GM15510 (cell line): ENCODE results near the gene CXCL6.

Experiments used
- POLR2A ChIP-seq: IDR thresholded peaks from 3 replicates; pipeline ENCODE4 v1.6.1; 2011; ENCODE audit warnings: borderline replicate concordance; ENCODE audit not compliant: insufficient read length; ENCODE audit errors: extremely low read depth

Gene CXCL6

DNA sequence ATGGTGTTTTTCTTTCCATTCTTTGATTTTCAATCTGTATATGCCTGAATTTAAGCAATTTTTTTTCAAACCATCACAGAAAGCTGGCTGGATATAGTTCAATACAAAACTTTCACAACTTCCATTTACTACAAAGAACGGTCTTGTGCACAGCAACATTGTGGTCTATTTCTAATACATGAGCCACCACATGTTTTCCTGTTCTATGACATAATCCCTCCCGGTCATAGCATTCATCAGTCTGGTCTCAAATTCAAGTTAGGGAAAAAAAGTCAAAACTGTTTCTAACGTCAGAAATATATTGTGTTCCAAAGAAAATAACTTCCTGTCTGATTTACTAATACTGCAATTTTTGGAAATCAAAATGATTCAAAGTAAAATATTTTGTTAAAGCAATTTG is 7.5 kb upstream of the CXCL6 start:
- TF ChIP-seq POLR2A = no peak

DNA sequence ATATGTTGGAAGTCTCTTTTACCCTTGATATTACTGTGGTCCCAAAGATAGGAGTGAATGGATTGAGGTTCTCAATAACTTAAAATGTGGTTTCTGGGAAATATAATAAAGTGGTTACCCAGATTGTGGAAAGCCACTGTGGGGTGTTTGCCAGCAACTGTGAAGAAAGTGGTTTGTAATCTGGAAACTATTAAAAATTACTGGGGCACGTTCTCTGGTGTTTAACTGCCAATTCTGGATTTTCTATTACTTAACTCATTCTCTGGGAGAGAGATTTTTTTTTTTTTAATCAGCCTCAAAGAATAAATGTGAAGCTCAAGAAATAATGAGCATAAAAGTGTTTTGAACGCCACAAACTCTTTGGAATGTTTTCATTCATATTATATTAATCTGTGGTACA is 4.9 kb upstream of the CXCL6 start:
- TF ChIP-seq POLR2A = no peak

DNA sequence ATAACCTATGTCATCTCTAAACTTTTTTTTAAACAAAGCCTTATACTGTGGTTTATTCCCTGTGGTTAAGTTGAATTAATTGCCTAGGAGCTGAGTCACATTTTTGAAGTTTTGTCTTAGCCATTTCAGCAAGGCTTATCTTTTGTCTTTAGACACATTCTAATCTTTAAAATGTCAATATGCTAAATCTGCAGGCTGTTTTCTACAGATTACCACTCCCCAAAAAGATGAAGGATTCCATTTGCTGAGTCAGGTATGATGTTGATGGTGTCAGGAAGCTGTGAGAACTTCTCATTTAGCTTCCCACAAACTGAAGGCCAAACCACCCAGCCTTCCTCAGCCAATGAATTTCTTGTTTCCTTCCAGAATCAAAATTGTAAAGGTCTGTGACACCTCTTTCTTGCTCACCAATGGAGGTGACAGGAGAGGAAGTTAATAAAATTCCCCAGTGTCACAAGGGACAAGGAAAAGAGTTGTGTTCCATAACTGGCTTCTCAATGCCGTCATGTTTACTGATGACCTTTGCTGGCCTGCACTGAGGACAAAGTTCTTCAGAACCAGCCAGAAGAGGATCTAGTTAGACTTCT is 3.7 kb upstream of the CXCL6 start:
- no peak for TF ChIP-seq POLR2A

DNA sequence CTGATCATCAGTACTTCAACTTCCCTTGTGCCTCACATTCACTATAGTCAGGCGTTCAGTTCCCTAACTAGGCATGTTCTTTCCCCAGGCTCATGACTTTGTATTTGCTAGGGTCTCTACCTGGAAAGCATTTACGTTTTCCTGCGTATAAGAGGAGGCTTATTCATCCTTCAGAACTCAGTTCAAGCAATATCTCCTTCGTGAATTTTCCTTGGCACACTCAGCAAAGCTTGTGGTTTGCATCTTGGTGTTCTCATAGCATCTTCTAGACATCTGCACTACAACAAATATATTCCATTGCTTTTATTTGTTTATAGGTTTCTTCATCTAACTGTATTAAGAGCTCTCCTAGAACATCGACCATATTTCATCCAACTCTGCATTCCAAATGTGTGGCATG is 2.6 kb downstream of the CXCL6 start:
- no peak for TF ChIP-seq POLR2A

DNA sequence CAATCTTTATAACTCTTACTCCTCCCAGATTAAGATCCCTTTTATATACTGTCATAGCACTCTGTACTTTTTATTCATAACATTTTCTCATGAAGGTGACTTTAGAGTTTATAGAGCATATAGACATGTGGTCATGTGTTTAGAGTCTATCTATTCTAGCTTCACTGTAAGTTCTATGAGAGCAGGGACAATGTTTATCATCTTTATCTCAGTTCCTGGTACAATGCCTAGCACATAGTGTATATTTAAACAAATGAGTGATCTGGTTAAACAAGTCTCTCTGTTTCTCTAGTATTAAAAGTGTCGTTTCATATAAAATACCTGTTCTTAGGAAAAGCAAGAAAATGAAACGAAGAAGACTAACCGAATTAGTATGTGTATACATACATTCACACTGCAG is 3.2 kb downstream of the CXCL6 start:
- TF ChIP-seq POLR2A = no peak

DNA sequence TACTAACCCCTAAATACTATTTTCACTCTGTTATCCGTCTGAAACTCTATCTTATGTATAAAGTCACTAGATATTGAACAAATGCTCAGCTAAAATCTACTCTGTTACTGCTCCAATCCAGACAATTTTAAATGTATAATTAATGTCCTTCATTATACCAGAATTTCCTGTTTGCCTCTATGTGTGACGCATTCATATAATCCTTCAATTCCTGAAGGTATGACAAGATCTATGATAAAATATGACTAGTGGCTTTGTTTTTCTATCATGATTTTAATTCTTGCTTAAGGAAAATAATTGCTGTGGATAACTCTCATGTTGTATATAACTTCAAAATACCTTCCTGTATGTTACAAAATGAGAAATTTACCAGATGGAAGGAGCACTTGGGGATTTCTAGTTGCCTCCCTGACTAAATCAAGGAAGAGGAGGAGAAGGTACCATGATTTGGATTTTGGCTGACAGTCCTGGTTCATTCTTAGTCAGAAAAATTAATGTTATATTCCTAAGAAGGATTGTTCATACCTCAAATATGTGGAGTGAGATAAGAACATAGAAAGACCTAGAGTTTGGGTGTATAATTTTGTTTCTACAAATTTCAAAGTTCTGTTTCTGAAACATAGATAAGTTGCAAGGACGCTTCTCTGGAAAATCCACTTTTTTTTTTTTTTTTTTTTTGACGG is 4.9 kb downstream of the CXCL6 start:
- no peak for TF ChIP-seq POLR2A

DNA sequence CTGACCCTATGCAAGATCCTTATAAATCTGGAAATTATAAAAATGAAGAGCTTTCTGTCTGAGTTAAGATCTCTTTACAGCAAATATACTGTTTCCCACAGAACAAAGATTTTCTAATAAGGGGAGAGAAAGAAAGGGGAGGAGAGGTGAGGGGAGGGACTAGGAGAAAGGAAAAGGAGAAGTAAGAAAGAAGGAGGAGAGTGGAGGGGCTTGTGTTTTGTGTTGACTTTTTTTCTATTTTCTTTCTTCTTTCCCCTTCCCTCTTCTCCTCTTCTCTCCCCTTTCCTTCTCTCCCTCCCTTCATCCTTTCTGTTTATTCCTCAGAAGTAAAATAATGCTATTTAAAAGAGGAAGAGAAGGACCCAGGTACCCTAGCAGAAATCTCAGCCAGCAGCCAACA is 6.2 kb downstream of the CXCL6 start:
- TF ChIP-seq POLR2A = no peak

DNA sequence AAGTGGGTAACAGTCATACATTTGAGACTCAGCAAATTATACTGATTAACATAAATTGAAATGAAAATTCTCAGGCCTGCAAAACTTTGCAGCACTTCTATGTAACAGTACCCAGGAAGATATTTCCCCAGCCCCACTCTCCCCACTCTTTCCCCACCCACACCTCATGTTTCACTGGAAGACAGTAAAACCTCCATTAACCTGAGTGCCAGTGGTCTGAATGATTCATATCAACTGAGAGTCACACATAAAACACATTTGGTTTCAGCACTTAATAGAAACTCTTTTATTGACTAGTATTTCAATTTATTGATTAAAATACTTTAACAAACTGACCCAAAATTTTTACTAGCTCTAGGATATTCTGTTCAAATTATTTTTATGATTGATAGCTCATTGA is 6.9 kb downstream of the CXCL6 start:
- TF ChIP-seq POLR2A = no peak

DNA sequence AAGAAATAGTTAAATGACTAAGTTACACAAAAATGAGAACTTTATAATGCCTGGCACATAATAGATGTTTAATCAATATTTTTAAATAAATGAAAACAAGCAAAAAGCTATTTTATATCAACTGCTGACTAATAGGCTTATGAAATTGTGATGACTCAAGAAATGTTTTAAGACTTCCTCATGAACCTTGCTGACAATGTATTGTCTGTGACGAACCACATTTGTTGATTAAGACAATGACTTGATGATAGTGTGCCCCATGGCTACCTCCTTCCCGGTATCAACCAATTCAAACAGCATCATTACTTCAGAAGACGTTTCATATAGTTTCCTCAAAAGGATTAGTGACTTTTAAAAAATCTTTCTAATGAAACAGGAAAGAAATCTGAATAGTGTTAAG is 7.9 kb downstream of the CXCL6 start:
- TF ChIP-seq POLR2A = no peak

DNA sequence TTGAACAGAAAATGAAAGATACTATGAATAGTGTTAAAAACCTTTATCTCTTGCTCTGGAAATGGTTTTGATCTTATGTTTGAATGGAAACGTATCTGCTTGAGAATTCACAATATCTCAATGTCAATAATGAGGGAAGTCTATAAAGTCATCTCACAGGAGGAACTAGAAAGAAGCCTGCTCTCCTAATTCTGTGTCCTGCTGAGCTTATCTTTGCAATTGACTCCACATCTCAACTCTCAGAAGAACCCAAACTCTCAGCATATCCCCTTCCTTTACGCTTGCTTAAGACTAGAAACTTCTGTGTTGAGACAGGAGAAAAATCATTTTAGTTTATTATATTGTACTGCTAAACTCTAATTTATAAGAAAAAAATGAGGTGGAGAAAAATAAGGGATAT is 8.3 kb downstream of the CXCL6 start:
- TF ChIP-seq POLR2A = no peak

DNA sequence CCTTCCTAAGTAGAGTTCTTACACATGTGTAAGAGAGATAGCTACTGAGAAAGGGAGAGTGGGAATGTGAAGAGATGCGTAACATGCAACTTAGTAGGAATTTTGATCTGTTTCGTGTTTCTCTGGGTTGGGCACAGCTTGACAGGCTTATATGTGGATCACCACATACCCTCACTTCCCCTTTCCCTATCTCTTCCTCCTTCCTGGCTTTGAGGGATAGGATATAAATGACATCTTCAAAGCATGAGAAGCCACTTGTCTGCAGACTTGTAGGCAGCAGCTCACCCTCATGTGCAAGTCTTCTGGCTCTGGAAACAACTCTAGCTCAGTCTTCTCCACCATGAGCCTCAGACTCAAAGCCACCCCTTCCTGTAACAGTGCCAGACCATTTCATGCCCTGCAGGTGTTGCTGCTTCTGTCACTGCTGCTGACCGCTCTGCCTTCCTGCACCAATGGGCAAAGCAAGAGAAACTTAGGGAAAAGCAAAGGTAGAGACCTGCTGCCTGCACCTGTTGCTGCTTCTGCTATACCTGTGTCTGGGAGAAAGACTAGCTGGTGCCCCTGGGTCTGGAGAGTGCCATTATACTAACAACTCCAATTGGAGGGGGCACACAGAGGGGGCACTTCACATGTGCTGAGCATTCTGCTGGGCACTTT is 11.2 kb downstream of the CXCL6 start:
- no peak for TF ChIP-seq POLR2A

DNA sequence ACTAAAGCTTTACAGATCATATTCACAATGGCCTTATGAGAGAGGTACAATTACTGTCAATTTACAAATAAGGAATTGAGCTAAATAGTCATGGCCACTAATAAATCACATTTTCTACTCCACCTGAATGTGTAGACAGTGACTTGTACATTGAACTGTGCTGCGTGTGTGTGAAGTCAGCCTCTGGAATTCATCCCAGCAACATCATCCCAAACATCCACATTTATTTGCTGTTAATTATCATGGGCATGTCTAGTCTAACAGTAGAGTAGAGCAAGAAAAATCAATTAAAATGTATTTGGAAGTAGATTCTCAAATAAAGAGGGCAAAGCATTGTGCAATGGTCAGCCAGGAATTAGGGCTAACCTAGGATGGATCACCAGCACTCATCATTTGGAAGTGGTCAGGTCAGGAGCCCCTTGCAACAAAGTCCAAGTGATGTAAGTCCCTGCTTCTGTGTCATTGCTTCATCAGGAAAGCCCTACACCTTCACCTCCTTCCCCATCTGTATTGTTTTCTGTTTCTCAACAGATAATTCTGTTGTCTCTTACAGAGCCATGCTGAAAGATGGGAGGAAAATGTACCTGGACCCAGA is 11.8 kb downstream of the CXCL6 start:
- no peak for TF ChIP-seq POLR2A

DNA sequence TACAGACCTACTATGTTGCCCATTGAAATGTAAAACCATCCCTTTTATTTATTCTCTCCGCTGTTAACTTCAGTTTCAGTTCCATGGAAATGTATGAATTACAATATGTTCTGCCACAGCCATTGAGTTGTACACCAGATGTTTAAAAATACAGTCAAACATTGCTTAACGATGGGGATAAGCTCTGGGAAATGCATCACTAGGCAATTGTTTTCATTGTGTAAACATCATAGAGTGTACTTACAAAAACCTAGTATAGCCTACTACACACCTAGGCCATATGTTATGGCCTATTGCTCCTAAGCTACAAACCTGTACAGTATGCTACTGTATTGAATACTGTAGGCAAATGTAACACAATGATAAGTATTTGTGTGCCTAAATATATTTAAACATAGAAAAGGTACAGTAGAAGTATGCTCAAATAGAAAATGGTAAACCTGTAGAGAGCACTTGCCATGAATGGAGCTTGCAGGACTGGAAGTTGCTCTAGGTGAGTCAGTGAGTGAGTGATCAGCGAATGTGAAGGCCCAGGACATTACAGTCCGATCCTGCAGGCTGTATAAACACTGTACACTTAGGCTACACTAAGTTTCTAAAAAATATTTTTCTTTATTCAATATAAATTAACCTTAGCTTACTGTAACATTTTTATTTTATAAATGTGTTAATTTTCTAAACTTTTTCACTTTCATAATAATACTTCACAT is 13.9 kb downstream of the CXCL6 start:
- no peak for TF ChIP-seq POLR2A

DNA sequence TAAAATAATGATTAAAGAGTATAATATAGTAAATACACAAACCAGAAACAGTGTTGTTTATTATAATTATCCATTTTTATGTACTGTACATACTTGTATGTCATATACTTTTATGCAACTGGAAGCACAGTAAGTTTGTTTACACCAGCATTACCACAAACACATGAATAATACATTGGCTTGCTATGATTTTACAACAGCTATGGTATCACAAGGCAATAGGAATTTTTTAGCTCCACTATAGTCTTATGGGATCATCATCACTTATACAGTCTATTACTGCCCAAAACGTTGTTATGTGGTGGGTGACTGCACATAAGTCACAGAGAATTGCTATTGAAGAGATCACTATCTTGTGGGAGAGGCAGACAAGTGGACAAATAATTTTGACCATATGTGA is 14.8 kb downstream of the CXCL6 start:
- no peak for TF ChIP-seq POLR2A

DNA sequence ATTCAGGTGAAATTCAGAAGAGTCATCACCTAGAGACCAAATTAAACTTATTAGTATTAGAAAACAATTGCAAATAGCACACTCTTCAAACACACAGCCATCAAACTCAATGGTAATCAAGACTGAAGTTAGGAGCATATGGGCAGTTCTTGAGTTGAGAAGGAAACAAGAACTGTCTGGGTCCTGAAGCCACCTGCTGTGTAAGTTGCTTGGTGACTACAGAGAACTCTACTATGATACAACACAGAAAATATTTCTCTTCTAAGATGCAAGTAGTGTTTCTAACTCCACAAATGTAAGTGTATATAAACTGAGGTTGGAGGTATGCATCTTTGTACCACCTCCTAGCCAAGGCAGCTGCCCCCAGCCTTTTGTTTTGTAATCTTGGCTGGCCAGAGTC is 16.3 kb downstream of the CXCL6 start:
- TF ChIP-seq POLR2A = no peak

DNA sequence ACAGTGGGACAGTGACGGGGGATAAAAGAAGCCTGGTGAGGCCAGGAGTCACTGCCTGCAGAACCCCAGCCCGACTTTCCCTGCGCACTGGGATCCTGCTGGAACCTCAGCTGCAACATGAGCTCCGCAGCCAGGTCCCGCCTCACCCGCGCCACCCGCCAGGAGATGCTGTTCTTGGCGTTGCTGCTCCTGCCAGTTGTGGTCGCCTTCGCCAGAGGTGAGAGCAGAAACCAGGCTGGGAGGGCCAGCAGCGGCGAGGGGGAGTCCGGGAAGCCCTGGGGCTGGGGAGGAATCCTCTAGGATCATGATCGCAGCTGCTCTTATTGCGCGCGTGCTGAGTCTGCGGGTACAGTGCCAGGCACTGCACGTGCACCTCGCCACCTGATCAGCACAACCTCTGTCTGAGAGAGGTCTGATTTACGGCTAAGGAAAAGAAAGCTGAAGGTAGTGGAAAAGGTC is 16.8 kb downstream of the CXCL6 start, which contains the start of gene PF4V1:
Gene PF4V1 (plus strand): TSS at position 51 of the 459 bp plus-strand sequence. CDS start 67 bp downstream, at position 118.
- TF ChIP-seq POLR2A = no peak
